Breast epithelium (tissue), 4 donors: ENCODE measurements around the gene FAM181A. TPM values are rescaled to one million over a fixed set of nuclear protein-coding genes. Genes with fewer than 3 reads are reported as not detected.

Source experiments
- DNase-seq, 2 donors: peaks; one replicate each; pipeline ENCODE4 v3.0.0-alpha.2; 2019; ENCODE audit warnings: low spot score in 2 of 2
- H3K27ac ChIP-seq, 2 donors: fragments of 200-600 bp; sonication (generic) in 1 of 2; one replicate each; pipeline ENCODE4 v1.5.1; 2016 to 2019; ENCODE audit warnings: mild to moderate bottlenecking in 1 of 2
- H3K27me3 ChIP-seq, 2 donors: fragments of 200-600 bp; sonication (generic) in 1 of 2; one replicate each; pipeline versions ENCODE4 v1.5.1 to v1.6.0; 2017 to 2019; ENCODE audit warnings: control low read depth in 1 of 2, mild to moderate bottlenecking in 1 of 2
- H3K36me3 ChIP-seq: fragments of 200-600 bp; one replicate; pipeline ENCODE4 v1.5.1; 2019
- H3K4me1 ChIP-seq, 2 donors: fragments of 200-600 bp; sonication (generic); one replicate each; pipeline ENCODE4 v1.5.1; 2016 to 2019; ENCODE audit warnings: control low read depth in 1 of 2
- H3K4me3 ChIP-seq, 3 donors: fragments of 200-600 bp; sonication (generic); 1 replicate in 2 of 3; 2 replicates in 1 of 3; pipeline ENCODE4 v1.5.1; 2016 to 2019; ENCODE audit warnings: mild to moderate bottlenecking in 3 of 3, moderate library complexity in 2 of 3
- H3K9me3 ChIP-seq, 2 donors: fragments of 200-600 bp; sonication (generic) in 1 of 2; one replicate each; pipeline ENCODE4 v1.5.1; 2016 to 2019; ENCODE audit warnings: control low read depth in 1 of 2
- POLR2A ChIP-seq: fragments of 450-650 bp; IDR thresholded peaks from one replicate; pipeline ENCODE4 v1.6.1; 2016; ENCODE audit warnings: antibody characterized with exemption, mild to moderate bottlenecking, moderate library complexity
- POLR2AphosphoS5 ChIP-seq, 3 donors: sonication (generic); formaldehyde crosslinking; IDR thresholded peaks; one replicate each; pipeline ENCODE4 v1.6.1; 2017; ENCODE audit warnings: antibody characterized with exemption in 3 of 3
- intact Hi-C: fragments of 100-400 bp; cut with DNase I; formaldehyde crosslinking; loops from one replicate; pipeline ENCODE4 v1.15.1; 2023; ENCODE audit warnings: low total_unique reads
- total RNA-seq, 3 donors: library from RNA; depleted of rRNA; stranded (reverse); fragments of >200 nt; gene quantifications; one replicate each; pipeline ENCODE4 v1.1.0, GENCODE V29; 2016
- TF ChIP-seq, protein P1 (sequence below), 3 donors: fragments of 450-650 bp; IDR thresholded peaks; one replicate each; pipeline ENCODE4 v1.5.1; 2016 to 2017; ENCODE audit warnings: antibody characterized with exemption in 3 of 3, mild to moderate bottlenecking in 3 of 3, moderate library complexity in 3 of 3

Gene FAM181A
- total RNA-seq, 3 donors from 2014 or later = not detected

- peak in 1 of 2 donors; percentile 73 for DNase-seq
- Histone ChIP-seq H3K4me1 (no peaks in the 10 kb centered on the region), H3K27me3 (peaks cover 0 to 9% of the 10 kb centered on the region in 2 donors), H3K36me3 (no peaks in the 10 kb centered on the region), H3K27ac (peak overlapping the region; percentile 39 to 56), H3K9me3 (no peaks in the 10 kb centered on the region), H3K4me3 (no peak overlapping the region)
- intact Hi-C loops = loop anchor here (10.0 kb wide), 1 partner anchor 743 kb away; no protein-coding TSS in a partner anchor
- TF ChIP-seq, protein P1, sequence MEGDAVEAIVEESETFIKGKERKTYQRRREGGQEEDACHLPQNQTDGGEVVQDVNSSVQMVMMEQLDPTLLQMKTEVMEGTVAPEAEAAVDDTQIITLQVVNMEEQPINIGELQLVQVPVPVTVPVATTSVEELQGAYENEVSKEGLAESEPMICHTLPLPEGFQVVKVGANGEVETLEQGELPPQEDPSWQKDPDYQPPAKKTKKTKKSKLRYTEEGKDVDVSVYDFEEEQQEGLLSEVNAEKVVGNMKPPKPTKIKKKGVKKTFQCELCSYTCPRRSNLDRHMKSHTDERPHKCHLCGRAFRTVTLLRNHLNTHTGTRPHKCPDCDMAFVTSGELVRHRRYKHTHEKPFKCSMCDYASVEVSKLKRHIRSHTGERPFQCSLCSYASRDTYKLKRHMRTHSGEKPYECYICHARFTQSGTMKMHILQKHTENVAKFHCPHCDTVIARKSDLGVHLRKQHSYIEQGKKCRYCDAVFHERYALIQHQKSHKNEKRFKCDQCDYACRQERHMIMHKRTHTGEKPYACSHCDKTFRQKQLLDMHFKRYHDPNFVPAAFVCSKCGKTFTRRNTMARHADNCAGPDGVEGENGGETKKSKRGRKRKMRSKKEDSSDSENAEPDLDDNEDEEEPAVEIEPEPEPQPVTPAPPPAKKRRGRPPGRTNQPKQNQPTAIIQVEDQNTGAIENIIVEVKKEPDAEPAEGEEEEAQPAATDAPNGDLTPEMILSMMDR (IDR thresholded peaks at IDR 0.05) = no peak
- TF ChIP-seq POLR2A = no peak
- no peak for TF ChIP-seq POLR2AphosphoS5 (IDR thresholded peaks at IDR 0.05)
Observed at GRCh38 chr14:93941293-93941910, 14.3 kb downstream of the FAM181A start.

DNA sequence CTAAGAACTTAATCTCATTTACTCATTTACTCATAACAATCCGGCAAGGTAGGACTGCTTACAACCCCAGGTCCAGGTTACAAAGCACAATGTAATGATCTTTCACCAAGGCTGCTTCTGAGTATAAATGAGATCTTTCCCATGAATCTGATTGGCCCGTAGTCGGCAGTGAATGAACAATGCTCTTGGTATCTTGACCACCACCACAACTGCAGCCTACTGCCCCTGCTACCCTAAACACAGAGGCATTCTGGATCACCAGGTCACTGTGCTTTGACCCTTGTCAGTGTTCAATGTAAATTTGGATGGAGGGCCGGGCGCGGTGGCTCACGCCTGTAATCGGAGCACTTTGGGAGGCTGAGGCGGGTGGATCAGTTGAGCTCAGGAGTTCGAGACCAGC lies 15.9 kb downstream of the FAM181A start:
- TF ChIP-seq POLR2AphosphoS5 (IDR thresholded peaks at IDR 0.05) = no peak
- TF ChIP-seq POLR2A = no peak
- TF ChIP-seq, protein P1 (IDR thresholded peaks at IDR 0.05) = no peak
- no peaks in the 10 kb centered on the region for H3K4me1 ChIP-seq
- peaks cover 0 to 9% of the 10 kb centered on the region in 2 donors for H3K27me3 ChIP-seq
- H3K27ac ChIP-seq = no peak overlapping the region
- H3K4me3 ChIP-seq = no peak overlapping the region
- no peaks in the 10 kb centered on the region for H3K36me3 ChIP-seq
- intact Hi-C loops = loop anchor here (10.0 kb wide), 1 partner anchor 742 kb away; no protein-coding TSS in a partner anchor
- no peak for DNase-seq
- H3K9me3 ChIP-seq = no peaks in the 10 kb centered on the region

DNA sequence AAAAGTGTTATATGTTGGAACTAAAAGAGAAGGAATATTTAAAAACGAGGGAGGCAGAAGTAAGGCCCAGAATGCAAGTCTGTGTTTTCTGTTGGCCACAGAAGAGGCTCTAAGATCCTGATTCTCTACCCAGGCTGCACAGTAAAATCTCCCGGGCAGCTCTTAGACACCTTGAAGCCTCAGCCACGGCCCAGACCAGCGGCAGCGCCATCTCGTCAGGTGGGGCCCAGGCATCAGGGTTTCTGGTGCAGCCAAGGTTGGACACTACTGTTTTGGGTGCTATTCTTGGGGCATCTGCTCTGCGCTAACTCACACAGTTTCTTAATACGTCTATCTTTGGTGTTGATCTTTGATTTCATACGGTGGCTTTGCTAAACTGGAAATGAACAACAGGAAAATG lies 16.8 kb downstream of the FAM181A start:
- no peaks in the 10 kb centered on the region for H3K4me1 ChIP-seq
- peaks cover 0 to 3% of the 10 kb centered on the region in 2 donors for H3K27me3 ChIP-seq
- no peaks in the 10 kb centered on the region for H3K36me3 ChIP-seq
- H3K9me3 ChIP-seq = no peaks in the 10 kb centered on the region
- no peak overlapping the region for H3K4me3 ChIP-seq
- H3K27ac ChIP-seq = no peak overlapping the region
- intact Hi-C loops = loop anchor here (10.0 kb wide), 1 partner anchor 741 kb away; no protein-coding TSS in a partner anchor
- TF ChIP-seq POLR2AphosphoS5 (IDR thresholded peaks at IDR 0.05) = no peak
- no peak for TF ChIP-seq POLR2A
- no peak for DNase-seq

DNA sequence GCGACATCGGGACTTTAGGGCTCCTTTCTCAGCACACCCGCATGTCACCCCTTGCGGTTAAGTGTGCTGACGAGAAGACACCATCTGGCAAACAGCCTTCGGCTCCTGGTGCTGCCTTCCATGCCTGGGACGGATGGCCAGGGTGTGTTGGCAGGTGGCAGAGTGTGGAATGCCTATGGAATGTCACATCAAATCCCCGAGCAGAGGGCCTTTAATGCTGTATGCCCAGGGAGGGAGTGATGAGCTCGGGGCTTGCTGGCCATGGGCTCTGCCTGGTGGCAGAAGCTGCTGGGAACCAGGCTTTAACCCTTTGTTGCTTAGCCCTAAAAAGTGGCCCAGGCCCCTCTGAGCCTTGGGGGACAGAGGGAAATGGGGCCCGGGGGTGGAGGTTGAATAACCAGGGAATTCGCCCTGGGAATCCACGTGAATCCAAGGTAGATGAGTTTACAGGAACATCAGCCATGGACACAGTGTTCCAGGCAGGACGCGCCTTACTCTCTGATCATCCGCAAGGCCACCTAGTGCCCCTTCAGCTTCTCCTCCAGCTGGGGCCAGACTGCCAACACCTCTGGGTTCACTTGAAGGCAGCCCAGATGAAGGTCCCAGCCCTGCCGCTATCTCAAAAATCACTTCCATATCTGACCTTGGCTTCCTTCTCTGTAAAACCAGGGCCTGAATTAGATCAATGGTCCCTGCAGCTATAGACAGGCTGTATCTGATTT lies 17.4 kb downstream of the FAM181A start:
- H3K4me1 ChIP-seq = no peaks in the 10 kb centered on the region
- H3K36me3 ChIP-seq = no peaks in the 10 kb centered on the region
- no peaks in the 10 kb centered on the region for H3K9me3 ChIP-seq
- no peaks in the 10 kb centered on the region for H3K27me3 ChIP-seq
- TF ChIP-seq POLR2A (no peak), POLR2AphosphoS5 (IDR thresholded peaks at IDR 0.05) (no peak)
- TF ChIP-seq, protein P1 (IDR thresholded peaks at IDR 0.05) = no peak
- DNase-seq = no peak
- intact Hi-C loops = loop anchor here (10.0 kb wide), 1 partner anchor 740 kb away; no protein-coding TSS in a partner anchor
- H3K4me3 ChIP-seq = no peak overlapping the region
- no peak overlapping the region for H3K27ac ChIP-seq

GRCh38 chr14:93945070-93945399 lies 17.9 kb downstream of the FAM181A start:
- no peak overlapping the region for H3K27ac ChIP-seq
- intact Hi-C loops = loop anchor here (10.0 kb wide), 1 partner anchor 740 kb away; no protein-coding TSS in a partner anchor
- DNase-seq = no peak
- TF ChIP-seq, protein P1 (IDR thresholded peaks at IDR 0.05) = no peak
- TF ChIP-seq POLR2AphosphoS5 (IDR thresholded peaks at IDR 0.05) (no peak), POLR2A (no peak)
- no peaks in the 10 kb centered on the region for H3K4me1 ChIP-seq
- no peaks in the 10 kb centered on the region for H3K9me3 ChIP-seq
- H3K36me3 ChIP-seq = no peaks in the 10 kb centered on the region
- no peak overlapping the region for H3K4me3 ChIP-seq
- H3K27me3 ChIP-seq = no peaks in the 10 kb centered on the region
